K562 (cell line): ENCODE measurements around the gene SARS2. TPM values are rescaled to one million over a fixed set of nuclear protein-coding genes. Genes with fewer than 3 reads are reported as not detected.

Experiments
- BMI1 ChIP-seq: fragments of 150-350 bp; IDR thresholded peaks from 2 replicates; pipeline ENCODE4 v1.6.1; 2014; ENCODE audit warnings: low read length
- BRD9 ChIP-seq: fragments of 450-650 bp; IDR thresholded peaks from 2 replicates; pipeline ENCODE4 v1.6.1; 2018; ENCODE audit warnings: low read depth; ENCODE audit not compliant: partially characterized antibody
- BRF2 ChIP-seq: IDR thresholded peaks from 3 replicates; pipeline ENCODE4 v1.6.1; 2011; ENCODE audit warnings: borderline replicate concordance, mild to moderate bottlenecking; ENCODE audit not compliant: insufficient read length, insufficient read depth
- CXXC5 ChIP-seq: fragments of 250-450 bp; sonication (Bioruptor Pico); IDR thresholded peaks from 2 replicates; pipeline ENCODE4 v1.8.0; 2022; ENCODE audit warnings: inconsistent platforms, mild to moderate bottlenecking, moderate library complexity
- DMBX1 ChIP-seq: fragments of 250-450 bp; sonication (Bioruptor Pico); IDR thresholded peaks from 2 replicates; pipeline ENCODE4 v1.8.0; 2022; ENCODE audit warnings: inconsistent platforms, mild to moderate bottlenecking, moderate library complexity, borderline replicate concordance
- FOSL1 ChIP-seq: fragments of 200-800 bp; sonication (Bioruptor generic); conservative IDR thresholded peaks from 2 replicates; pipeline ENCODE4 v1.6.1; 2016; ENCODE audit warnings: missing genetic modification characterization, missing compliant biosample characterization
- GATA2 ChIP-seq: sonication (generic); formaldehyde crosslinking; IDR thresholded peaks from 2 replicates; pipeline ENCODE4 v1.4.0; 2020; ENCODE audit warnings: mild to moderate bottlenecking, missing genetic modification reagents
- KHSRP ChIP-seq: fragments of 450-650 bp; IDR thresholded peaks from 2 replicates; pipeline ENCODE4 v1.6.1; 2017
- MCM3 ChIP-seq: fragments of 450-650 bp; IDR thresholded peaks from 2 replicates; pipeline ENCODE4 v1.6.1; 2016
- MED1 ChIP-seq: sonication (generic); formaldehyde crosslinking; IDR thresholded peaks from 2 replicates; pipeline ENCODE4 v1.8.1; 2023; ENCODE audit warnings: missing genetic modification reagents, borderline replicate concordance
- MYBL2 ChIP-seq, 2 experiments: fragments of 450-650 bp in 1 of 2; sonication (generic) in 1 of 2; formaldehyde crosslinking in 1 of 2; IDR thresholded peaks; 2 replicates each; pipeline versions ENCODE4 v1.6.1 to v1.8.1; 2017 to 2022; ENCODE audit warnings: borderline replicate concordance in 1 of 2, inconsistent platforms in 1 of 2, low read depth in 1 of 2, mild to moderate bottlenecking in 1 of 2, missing genetic modification reagents in 1 of 2, moderate library complexity in 1 of 2
- NBN ChIP-seq: fragments of 450-650 bp; IDR thresholded peaks from 2 replicates; pipeline ENCODE4 v1.6.1; 2016; ENCODE audit warnings: low read depth, mild to moderate bottlenecking
- NFE2L1 ChIP-seq: fragments of 450-650 bp; IDR thresholded peaks from 2 replicates; pipeline ENCODE4 v1.6.1; 2016; ENCODE audit warnings: missing genetic modification characterization, low read depth, mild to moderate bottlenecking, missing compliant biosample characterization, moderate library complexity, borderline replicate concordance
- NUFIP1 ChIP-seq: fragments of 450-650 bp; IDR thresholded peaks from 2 replicates; pipeline ENCODE4 v1.6.1; 2018; ENCODE audit not compliant: partially characterized antibody
- PCBP2 ChIP-seq: fragments of 200-400 bp; formaldehyde crosslinking; IDR thresholded peaks from 2 replicates; pipeline ENCODE4 v1.6.1; 2018; ENCODE audit warnings: low read length, low read depth, mild to moderate bottlenecking, moderate library complexity; ENCODE audit not compliant: poor library complexity, severe bottlenecking
- PHB ChIP-seq: fragments of 250-450 bp; sonication (Bioruptor Pico); IDR thresholded peaks from 2 replicates; pipeline ENCODE4 v1.5.0; 2021
- POLR2B ChIP-seq: fragments of 450-650 bp; IDR thresholded peaks from 2 replicates; pipeline ENCODE4 v1.6.1; 2018; ENCODE audit warnings: low read depth; ENCODE audit not compliant: partially characterized antibody
- PRPF4 ChIP-seq: fragments of 200-400 bp; formaldehyde crosslinking; IDR thresholded peaks from one replicate; pipeline ENCODE4 v1.6.1; 2017; ENCODE audit warnings: low read length, low read depth, mild to moderate bottlenecking; ENCODE audit not compliant: insufficient read depth, poor library complexity, severe bottlenecking
- RB1 ChIP-seq: fragments of 450-650 bp; IDR thresholded peaks from 2 replicates; pipeline ENCODE4 v1.6.1; 2017; ENCODE audit warnings: low read depth, mild to moderate bottlenecking
- RCOR1 ChIP-seq, 2 experiments: IDR thresholded peaks; 2 replicates each; pipeline ENCODE4 v1.6.1; 2012; ENCODE audit warnings: low read depth in 2 of 2, low read length in 2 of 2, borderline replicate concordance in 1 of 2, improper control_type of control experiment in 1 of 2
- THRB ChIP-seq: fragments of 450-650 bp; formaldehyde crosslinking; conservative IDR thresholded peaks from 2 replicates; pipeline ENCODE4 v1.4.0; 2022; ENCODE audit warnings: mild to moderate bottlenecking, missing genetic modification characterization
- ZBTB1 ChIP-seq: sonication (generic); formaldehyde crosslinking; IDR thresholded peaks from 2 replicates; pipeline ENCODE4 v1.8.1; 2023; ENCODE audit warnings: missing genetic modification reagents, low read depth, mild to moderate bottlenecking, borderline replicate concordance
- ZBTB17 ChIP-seq: fragments of 450-650 bp; formaldehyde crosslinking; IDR thresholded peaks from 2 replicates; pipeline ENCODE4 v1.4.0; 2020; ENCODE audit warnings: mild to moderate bottlenecking
- ZFX ChIP-seq: sonication (generic); formaldehyde crosslinking; IDR thresholded peaks from 2 replicates; pipeline ENCODE4 v1.8.0; 2022; ENCODE audit warnings: mild to moderate bottlenecking, missing genetic modification reagents, moderate library complexity
- ZNF165 ChIP-seq: fragments of 250-450 bp; sonication (Bioruptor Pico); IDR thresholded peaks from 2 replicates; pipeline ENCODE4 v1.4.0; 2020; ENCODE audit warnings: borderline replicate concordance
- ZNF263 ChIP-seq: sonication (generic); formaldehyde crosslinking; IDR thresholded peaks from 2 replicates; pipeline ENCODE4 v1.8.0; 2022; ENCODE audit warnings: mild to moderate bottlenecking, missing genetic modification reagents, borderline replicate concordance
- ZNF717 ChIP-seq: fragments of 250-450 bp; sonication (Bioruptor Pico); IDR thresholded peaks from 2 replicates; pipeline ENCODE4 v1.5.0; 2021
- ZNF766 ChIP-seq: fragments of 200-800 bp; sonication (Bioruptor generic); conservative IDR thresholded peaks from 2 replicates; pipeline ENCODE4 v1.6.1; 2016; ENCODE audit warnings: missing genetic modification characterization, missing compliant biosample characterization
- polyA plus RNA-seq, 8 experiments: library from polyadenylated mRNA; depleted of rRNA in 4 of 8; stranded (reverse) in 5 of 8; unstranded in 3 of 8; fragments of >200 nt; fragmentation: Nextera tagmentation in 2 of 8; fragmentation: Illumina TruSeq in 1 of 8; extraction: Ambion mirVana in 2 of 8; extraction: Trizol in 1 of 8; gene quantifications; 2 replicates each; pipeline versions ENCODE4 v1.2.1 to v1.2.3, GENCODE V29; 2011 to 2014; ENCODE audit warnings: inconsistent platforms in 1 of 8, missing spikeins in 1 of 8
- total RNA-seq, 7 experiments: library from RNA; depleted of rRNA in 6 of 7; stranded (reverse); fragments of >200 nt in 6 of 7; fragmentation: Illumina TruSeq in 2 of 7; extraction: Trizol in 2 of 7; gene quantifications; 2 replicates each; pipeline versions ENCODE4 v1.2.1 to v1.2.3, GENCODE V29; 2011 to 2021; ENCODE audit warnings: low replicate concordance in 1 of 7

SARS2 gene
- total and polyA plus RNA-seq, 9 of the 15 experiments (the other 6 are each of a cell fraction or from before 2014, with no cell fraction given): 3.1 to 59.1 (median 31.7) TPM

GRCh38 chr19:38899447-38900201 is 30.9 kb downstream of the SARS2 start, which contains the start of the genes NFKBIB and SIRT2 (continued):
- TF ChIP-seq MYBL2 (IDR thresholded peaks at IDR 0.05; ENCODE audit: low read depth): no peak
- no peak for TF ChIP-seq MYBL2 (CRISPR knock-in tag; IDR thresholded peaks at IDR 0.05; ENCODE audit: borderline replicate concordance)
- no peak for TF ChIP-seq BRF2
- TF ChIP-seq DMBX1 (CRISPR knock-in tag): peak; percentile 69; the same call in 1 of the 2 replicates
- no peak for TF ChIP-seq MED1
- TF ChIP-seq PHB (CRISPR knock-in tag): no peak
- no peak for TF ChIP-seq POLR2B
- no peak for TF ChIP-seq ZNF717 (CRISPR knock-in tag)
- peak; percentile 95 for TF ChIP-seq CXXC5 (CRISPR knock-in tag)
- no peak for TF ChIP-seq PRPF4
- TF ChIP-seq GATA2 (CRISPR knock-in tag): peak; percentile 69; the same call in 1 of the 2 replicates
- no peak for TF ChIP-seq PCBP2
- TF ChIP-seq ZNF263 (CRISPR knock-in tag): peak; percentile 83; the same call in 1 of the 2 replicates
- TF ChIP-seq KHSRP: peak; percentile 86
- TF ChIP-seq ZNF766 (CRISPR knock-in tag): peak; percentile 80
- TF ChIP-seq BMI1: no peak
- no peak for TF ChIP-seq ZBTB1 (CRISPR knock-in tag)
- no peak for TF ChIP-seq RCOR1 (IDR thresholded peaks at IDR 0.05; ENCODE audit: borderline replicate concordance in 1 of 2, low read depth in 2 of 2, low read length in 2 of 2)
- no peak for TF ChIP-seq ZNF165
- no peak for TF ChIP-seq ZBTB17
- TF ChIP-seq MCM3: no peak
- TF ChIP-seq RB1: peak; percentile 55
- peak; percentile 81 for TF ChIP-seq ZFX
- peak; percentile 44 for TF ChIP-seq NBN
- TF ChIP-seq NUFIP1: no peak
- no peak for TF ChIP-seq NFE2L1
- 0 out of 2 replicates have a peak, but pooled peaks have one; percentile 27 for TF ChIP-seq THRB
- TF ChIP-seq BRD9: no peak
- peak; percentile 32; the same call in 1 of the 2 replicates for TF ChIP-seq FOSL1 (tag)
